ENCODE data around the gene LILRA6.
"Not testable (repeated sequence)": the region's sequence is repeated elsewhere in the genome, so short reads cannot be mapped to it uniquely, and the experiment has no call there.

The LILRA6 gene

GRCh38 chr19:54262470-54262869 lies 19.9 kb upstream of the LILRA6 start:
- no peak for DNase-seq

- no peak for DNase-seq
These were observed 19.5 kb upstream of the LILRA6 start for GRCh38 chr19:54262066-54262465.

- no peak for DNase-seq
These were observed 14.5 kb upstream of the LILRA6 start, which contains the start of gene LILRB5 for GRCh38 chr19:54257116-54257480. Gene LILRB5 (minus strand): TSS chr19:54257273. CDS start chr19:54257193, 80 bp downstream.

DNA sequence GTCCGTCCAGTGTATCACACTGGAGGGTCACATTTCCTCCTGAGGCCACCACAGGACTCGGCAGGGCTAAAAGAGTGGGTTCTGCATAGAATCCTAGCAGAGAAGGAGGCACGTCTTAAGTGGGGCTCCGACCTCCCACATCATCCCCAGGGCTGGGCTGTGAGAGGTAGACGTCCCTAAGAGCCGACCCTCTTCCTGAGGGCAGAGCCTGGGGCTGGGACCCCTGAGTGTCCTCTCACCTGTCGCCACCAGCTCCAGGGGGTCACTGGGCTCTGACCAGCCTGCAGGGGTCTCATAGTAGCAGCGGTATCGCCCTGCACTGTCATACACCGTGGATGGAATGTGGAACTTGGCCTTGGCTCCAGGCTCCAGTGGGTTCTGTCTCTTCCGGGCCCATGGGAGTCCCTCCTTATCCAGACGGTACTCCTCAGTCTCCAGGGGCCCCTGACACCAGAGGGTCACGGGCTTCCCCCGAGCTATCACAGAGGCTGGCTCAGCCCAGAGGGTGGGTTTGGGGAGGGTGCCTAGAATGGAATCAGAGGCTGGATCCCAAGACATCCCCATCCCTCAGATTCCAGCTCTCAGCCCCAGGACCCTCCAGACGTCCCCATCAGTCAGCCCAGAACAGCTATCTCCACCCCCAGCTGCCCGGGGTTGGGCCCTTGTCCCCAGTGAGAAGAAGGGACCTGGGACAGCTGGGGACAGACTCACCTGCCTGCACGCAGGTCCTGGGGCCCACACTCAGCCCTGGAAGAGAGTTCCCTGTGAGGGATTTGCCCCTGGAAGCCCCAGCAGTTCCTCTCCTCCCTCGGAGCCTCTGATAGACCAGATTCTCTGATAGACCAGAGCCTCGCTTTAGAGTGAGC lies 13.9 kb upstream of the LILRA6 start:
- no peak for DNase-seq

- DNase-seq = no peak
These were observed 12.7 kb upstream of the LILRA6 start for GRCh38 chr19:54255105-54255775.

- no peak for DNase-seq
These were observed 11.8 kb upstream of the LILRA6 start for GRCh38 chr19:54254195-54254906.

- DNase-seq = no peak
These were observed 11.0 kb upstream of the LILRA6 start for GRCh38 chr19:54253331-54254194.

DNA sequence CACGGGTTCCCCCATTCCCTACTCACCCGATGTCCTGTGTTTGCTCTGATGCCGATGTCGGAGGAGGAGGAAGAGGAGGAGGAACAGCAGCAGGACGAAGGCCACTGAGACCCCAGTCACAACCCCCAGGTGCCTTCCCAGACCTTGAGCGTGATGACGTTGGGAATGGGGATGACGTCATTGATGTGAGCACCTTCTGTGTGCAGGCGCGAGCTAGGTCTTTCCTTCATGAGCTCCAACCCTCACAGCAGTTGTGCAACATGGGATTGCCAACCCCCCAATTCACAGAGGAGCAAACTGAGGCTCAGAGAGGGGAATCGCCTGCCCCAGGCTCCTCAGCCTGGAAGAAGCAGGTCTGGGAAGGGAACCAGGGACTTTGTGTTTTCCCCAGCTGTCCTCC lies 10.3 kb upstream of the LILRA6 start:
- DNase-seq = no peak

GRCh38 chr19:54252243-54252642 lies 9.7 kb upstream of the LILRA6 start:
- DNase-seq = no peak

DNA sequence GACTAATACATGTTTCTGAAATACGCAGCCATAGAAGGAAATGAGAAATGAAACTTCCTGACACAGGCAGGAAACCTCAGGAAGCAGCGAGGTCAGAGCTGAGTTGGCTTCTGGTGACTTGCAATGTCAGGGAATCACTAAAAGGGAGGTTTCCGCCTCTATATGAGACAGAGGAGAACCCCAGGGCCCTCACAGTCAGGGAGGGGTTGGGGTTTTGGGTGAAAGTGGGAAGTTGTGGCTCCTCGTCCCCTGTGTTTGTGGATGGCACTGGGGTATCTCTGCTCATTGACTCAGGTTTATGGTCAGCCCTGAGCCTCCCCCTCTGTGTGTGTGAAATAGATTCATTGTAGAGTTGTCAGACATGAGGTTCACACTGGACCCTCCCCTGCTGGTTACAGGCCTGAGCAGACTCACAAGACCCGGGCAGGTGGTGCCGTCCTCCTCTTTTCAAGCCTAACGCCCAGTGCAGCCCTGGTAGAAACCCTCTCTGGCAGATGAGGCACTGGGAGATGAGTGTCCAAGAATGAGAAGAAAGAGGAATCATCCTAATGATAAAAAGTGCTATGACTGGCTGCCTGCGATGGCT lies 5.5 kb upstream of the LILRA6 start:
- DNase-seq = peak in 8 of 14 donors; percentile 7 to 48 (median 24)

DNA sequence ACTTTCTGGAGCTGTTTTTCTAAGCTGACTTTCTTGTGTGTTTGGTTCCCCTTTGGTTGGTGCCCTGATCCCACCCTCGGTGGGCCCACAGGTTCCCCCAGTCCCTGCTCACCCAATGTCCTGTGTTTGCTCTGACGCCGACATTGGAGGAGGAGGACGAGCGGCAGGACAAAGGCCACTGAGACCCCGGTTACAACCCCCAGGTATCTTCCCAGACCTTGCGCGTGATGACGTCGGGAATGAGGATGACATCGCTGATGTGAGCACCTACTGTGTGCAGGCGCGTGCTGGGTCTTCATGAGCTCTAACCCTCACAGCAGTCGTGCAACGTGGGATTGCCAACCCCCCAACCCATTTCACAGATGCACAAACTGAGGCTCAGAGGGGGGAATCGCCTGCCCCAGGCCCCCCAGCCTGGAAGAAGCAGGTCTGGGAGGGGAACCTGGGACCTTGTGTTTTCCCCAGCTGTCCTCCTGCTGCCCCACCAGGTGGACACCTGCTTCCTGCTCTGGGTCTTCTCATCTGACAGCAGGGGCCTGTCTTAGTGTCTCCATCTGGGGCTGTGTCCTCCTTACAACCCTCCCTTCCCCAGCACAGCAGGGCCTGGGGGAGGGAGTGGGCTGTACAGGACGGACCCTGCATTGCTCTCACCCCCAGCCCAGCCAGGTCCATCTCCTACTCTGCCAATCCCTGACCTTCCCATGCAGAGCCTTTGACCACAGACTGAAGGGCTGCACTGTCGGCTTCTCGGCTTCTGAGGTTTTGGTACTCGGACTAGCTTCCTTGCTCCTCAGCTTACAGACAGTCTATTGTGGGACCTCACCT lies 4.7 kb upstream of the LILRA6 start:
- no peak for DNase-seq

DNA sequence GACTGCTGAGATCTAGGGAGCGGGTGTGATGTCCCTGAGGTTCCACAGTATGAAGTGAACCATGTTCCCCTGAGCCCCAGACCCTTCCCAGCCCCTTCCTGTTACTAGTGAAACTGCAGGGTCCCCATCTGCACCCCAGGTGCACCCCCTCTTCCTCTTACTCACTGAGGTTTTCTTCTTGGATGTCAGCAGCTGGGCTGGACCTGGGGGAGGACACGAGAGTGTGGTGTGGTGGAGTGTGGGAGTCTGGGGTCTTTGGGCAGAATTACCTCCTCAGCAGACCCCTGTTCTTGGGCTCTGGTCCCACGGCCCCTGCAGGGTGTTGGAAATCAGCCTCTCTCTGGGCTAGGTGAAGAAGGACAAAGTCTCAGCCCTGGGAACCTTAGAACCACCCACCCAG lies 3.3 kb upstream of the LILRA6 start:
- DNase-seq = no peak

GRCh38 chr19:54243809-54244208 lies 1.2 kb upstream of the LILRA6 start:
- DNase-seq = not testable (repeated sequence)

GRCh38 chr19:54242234-54242633 lies 356 bp downstream of the LILRA6 start:
- not testable (repeated sequence) for DNase-seq

DNA sequence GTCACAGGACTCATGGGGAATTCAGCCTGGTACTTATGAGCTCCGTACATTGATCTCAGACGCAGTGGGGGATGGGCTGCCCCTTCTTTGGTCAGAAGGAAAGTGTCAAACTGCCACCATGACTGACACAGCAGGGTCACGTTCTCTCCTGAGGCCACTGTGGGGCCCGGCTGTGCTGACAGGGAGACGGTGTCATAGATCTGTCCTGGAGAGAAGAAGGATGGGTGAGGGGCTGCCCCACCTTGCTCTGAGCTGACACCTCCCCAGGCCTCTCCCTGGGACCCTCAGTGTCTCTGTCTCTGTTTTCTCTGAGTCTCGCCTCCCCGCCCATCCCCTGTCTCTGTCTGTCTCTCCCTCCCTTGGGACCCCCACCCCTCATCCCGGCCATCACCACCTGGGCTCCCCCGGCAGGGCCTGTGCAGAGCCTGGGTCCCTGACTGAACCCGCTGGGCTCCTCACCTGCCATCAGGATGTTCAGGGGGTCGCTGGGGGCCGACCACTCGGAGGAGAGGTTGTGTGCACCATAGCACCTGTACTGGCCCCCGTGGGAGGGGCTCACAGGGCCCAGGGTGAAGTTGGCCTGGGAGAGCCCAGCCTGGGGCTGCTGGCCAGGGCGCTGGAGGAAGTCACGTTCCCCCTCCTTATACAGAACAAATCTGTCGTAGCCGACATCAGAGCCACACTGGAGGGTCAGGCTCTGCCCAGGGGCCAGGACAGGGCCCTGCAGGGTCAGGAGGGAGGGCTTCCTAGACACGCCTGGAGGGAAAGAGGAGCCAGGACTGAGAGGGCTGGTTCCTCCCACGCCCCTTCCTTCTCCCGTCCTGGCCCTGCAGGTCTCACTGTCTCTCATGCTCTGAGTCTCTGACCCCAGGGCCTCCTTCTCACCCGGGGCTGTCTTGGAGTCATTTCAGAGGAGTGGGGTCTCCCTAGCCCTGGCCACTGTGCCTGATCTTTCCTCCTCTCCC lies 1.9 kb downstream of the LILRA6 start:
- not testable (repeated sequence) for DNase-seq

DNA sequence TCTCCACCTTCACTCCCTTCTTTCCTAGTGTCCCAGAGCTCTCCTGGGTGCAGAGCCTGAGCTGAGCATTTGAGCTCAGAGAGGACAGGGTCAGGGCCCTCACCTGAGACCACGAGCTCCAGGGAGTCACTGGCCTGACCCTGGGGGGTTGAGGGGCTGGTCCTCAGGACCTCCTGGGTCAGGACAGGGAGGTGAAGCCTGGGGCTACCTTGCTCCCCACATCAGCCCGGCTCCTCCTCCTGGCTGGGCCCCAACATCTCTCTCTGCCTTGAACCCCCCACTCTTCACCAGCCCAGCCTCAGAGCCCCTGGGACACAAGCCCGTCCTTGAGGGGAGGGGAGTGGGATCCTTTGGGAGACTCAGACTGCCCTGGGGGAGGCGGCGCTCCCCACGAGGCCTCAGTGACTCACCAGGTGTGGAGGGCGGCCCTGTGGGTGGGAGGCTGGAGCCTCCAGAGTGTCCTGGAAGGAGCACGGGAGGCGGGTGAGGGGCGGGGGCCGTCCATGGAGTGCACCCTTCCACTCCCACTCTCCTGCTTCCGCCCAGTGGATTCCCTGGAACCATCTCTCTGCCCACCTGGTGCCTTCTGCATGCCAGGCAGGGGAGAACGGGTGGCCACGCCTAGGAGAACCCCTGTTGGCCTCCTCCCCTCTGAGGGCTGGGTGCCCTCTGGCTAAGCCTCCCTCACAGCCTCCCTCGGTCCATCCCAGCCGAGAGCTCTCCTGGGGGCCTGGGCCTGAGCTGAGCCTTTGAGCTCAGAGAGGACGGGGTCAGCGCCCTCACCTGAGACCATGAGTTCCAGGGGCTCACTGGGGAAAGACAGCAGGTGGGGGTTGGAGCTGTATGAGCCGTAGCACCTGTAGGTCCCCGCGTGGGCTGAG lies 2.9 kb downstream of the LILRA6 start:
- DNase-seq = not testable (repeated sequence)

DNA sequence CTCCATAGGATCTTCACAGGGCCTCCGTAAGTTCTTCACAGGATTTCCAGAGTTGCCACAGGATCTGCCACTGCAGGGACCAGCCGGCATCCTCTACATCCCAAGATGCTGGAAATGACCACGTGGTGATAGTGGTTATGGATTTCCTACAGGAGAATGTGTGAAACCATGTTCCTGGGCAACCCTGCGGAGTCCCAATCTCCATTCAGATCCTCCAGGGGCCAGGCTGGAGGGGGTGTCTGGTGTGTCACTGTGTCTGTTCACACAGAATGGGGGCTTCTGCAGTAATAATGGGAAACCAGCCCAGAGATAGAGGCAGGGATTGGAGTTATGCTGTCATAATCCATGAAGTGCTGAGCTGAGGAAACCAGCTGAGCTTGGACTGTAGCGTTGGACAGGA lies 8.6 kb downstream of the LILRA6 start:
- DNase-seq = no peak

Data from C1 segment of cervical spinal cord (tissue), 14 donors.